Esophagus muscularis mucosa (tissue), 3 donors: ENCODE data around the gene WWTR1.

Source experiments
- POLR2A ChIP-seq: fragments of 450-650 bp; IDR thresholded peaks from one replicate; pipeline ENCODE4 v1.6.1; 2017; ENCODE audit warnings: antibody characterized with exemption, moderate library complexity, mild to moderate bottlenecking, low read depth
- POLR2AphosphoS5 ChIP-seq, 2 donors: sonication (generic); formaldehyde crosslinking; IDR thresholded peaks; one replicate each; pipeline ENCODE4 v1.6.1; 2017; ENCODE audit warnings: antibody characterized with exemption in 2 of 2
- TF ChIP-seq, protein P1 (sequence below), 3 experiments: fragments of 200-600 bp in 2 of 3; fragments of 450-650 bp in 1 of 3; sonication (generic) in 2 of 3; IDR thresholded peaks; one replicate each; pipeline ENCODE4 v1.5.1; 2017 to 2019; ENCODE audit warnings: antibody characterized with exemption in 3 of 3, mild to moderate bottlenecking in 2 of 3, moderate library complexity in 1 of 3

DNA sequence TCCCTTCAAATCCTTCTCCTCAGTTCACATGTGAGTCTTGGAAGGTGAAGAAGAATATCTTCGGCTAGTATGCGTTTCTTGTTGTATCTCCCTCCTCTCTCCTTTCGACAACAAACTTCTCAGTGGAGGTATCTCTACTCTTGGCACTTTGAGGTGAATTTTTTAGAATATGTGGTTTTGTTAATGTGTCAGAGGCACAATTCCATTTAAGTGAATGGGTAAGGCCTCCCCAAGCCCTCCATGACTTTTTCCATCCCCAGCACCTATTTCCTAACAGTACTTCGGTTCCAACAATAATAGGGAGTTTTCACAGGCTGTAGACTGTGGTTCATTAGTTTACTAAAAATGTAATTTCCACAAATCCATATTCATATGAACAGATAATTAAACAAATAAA, 109.2 kb downstream of the WWTR1 start:
- TF ChIP-seq, protein P1, sequence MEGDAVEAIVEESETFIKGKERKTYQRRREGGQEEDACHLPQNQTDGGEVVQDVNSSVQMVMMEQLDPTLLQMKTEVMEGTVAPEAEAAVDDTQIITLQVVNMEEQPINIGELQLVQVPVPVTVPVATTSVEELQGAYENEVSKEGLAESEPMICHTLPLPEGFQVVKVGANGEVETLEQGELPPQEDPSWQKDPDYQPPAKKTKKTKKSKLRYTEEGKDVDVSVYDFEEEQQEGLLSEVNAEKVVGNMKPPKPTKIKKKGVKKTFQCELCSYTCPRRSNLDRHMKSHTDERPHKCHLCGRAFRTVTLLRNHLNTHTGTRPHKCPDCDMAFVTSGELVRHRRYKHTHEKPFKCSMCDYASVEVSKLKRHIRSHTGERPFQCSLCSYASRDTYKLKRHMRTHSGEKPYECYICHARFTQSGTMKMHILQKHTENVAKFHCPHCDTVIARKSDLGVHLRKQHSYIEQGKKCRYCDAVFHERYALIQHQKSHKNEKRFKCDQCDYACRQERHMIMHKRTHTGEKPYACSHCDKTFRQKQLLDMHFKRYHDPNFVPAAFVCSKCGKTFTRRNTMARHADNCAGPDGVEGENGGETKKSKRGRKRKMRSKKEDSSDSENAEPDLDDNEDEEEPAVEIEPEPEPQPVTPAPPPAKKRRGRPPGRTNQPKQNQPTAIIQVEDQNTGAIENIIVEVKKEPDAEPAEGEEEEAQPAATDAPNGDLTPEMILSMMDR (IDR thresholded peaks at IDR 0.05) = no peak
- TF ChIP-seq POLR2AphosphoS5 (IDR thresholded peaks at IDR 0.05) (no peak), POLR2A (no peak)
